HFFc6 (cell line): ENCODE results near the gene DNAJB4. TPM values are rescaled to one million over a fixed set of nuclear protein-coding genes. Genes with fewer than 3 reads are reported as not detected.

Source experiments
- DNase-seq: peaks from one replicate; pipeline ENCODE4 v3.0.0-alpha.2; 2018
- H3K27ac Mint-ChIP-seq: 2 replicates; pipeline ENCODE4 v1.8.0; 2020; ENCODE audit warnings: mild to moderate bottlenecking, mixed read lengths
- H3K27me3 Mint-ChIP-seq: 2 replicates; pipeline ENCODE4 v1.8.0; 2021; ENCODE audit warnings: mild to moderate bottlenecking, moderate library complexity, mixed read lengths; ENCODE audit not compliant: insufficient read depth
- H3K36me3 Mint-ChIP-seq: 2 replicates; pipeline ENCODE4 v1.8.0; 2021; ENCODE audit warnings: low read depth, mixed read lengths
- H3K4me1 Mint-ChIP-seq: 2 replicates; pipeline ENCODE4 v1.8.0; 2020; ENCODE audit warnings: low read depth, mixed read lengths
- H3K4me3 Mint-ChIP-seq: 2 replicates; pipeline ENCODE4 v1.8.0; 2020; ENCODE audit warnings: mild to moderate bottlenecking, moderate library complexity, mixed read lengths
- H3K9me3 Mint-ChIP-seq: 2 replicates; pipeline ENCODE4 v1.8.0; 2020; ENCODE audit warnings: mild to moderate bottlenecking, mixed read lengths
- CTCF ChIP-seq: fragments of 200-600 bp; sonication (generic); IDR thresholded peaks from 2 replicates; pipeline ENCODE4 v1.5.0; 2021; ENCODE audit warnings: antibody characterized with exemption, mild to moderate bottlenecking
- total RNA-seq, 6 experiments: library from RNA; stranded (reverse); fragmentation: NEBNext Ultra II Directional; extraction: Animal tissue kit (Norgen Biotek cat#: 25700); gene quantifications; 2 replicates in 1 of 6; 3 replicates in 5 of 6; pipeline ENCODE4 v1.2.3, GENCODE V29; 2021

DNAJB4 gene
- total RNA-seq, 6 experiments from 2014 or later, result 89.6 to 245 (median 99.0) TPM

DNA sequence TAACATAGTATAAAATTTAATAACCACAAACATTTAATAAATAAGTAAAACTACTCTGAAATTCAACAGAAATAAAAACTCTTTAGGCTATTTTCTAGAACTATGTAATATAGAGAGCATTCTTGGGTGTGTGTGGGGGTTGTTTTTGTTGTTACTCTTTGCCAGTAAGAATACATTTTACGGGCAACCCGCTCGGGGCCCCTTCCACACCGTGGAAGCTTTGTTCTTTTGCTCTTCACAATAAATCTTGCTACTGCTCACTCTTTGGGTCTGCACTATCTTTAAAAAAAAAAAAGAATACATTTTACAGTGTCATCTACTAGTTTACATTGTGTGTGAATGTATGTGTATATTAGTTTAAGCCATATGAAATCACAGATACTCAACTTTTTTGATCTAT, 25.1 kb downstream of the DNAJB4 start:
- H3K4me1 Mint-ChIP-seq, result 0 out of 2 replicates have a peak, but pooled peaks cover 6% of the 10 kb centered on the region
- DNase-seq, result no peak
- H3K4me3 Mint-ChIP-seq, result no peak overlapping the region
- no peaks in the 10 kb centered on the region for H3K27me3 Mint-ChIP-seq
- no peaks in the 10 kb centered on the region for H3K9me3 Mint-ChIP-seq
- no peaks in the 10 kb centered on the region for H3K36me3 Mint-ChIP-seq
- TF ChIP-seq CTCF, result no peak
- H3K27ac Mint-ChIP-seq, result no peak overlapping the region

DNA sequence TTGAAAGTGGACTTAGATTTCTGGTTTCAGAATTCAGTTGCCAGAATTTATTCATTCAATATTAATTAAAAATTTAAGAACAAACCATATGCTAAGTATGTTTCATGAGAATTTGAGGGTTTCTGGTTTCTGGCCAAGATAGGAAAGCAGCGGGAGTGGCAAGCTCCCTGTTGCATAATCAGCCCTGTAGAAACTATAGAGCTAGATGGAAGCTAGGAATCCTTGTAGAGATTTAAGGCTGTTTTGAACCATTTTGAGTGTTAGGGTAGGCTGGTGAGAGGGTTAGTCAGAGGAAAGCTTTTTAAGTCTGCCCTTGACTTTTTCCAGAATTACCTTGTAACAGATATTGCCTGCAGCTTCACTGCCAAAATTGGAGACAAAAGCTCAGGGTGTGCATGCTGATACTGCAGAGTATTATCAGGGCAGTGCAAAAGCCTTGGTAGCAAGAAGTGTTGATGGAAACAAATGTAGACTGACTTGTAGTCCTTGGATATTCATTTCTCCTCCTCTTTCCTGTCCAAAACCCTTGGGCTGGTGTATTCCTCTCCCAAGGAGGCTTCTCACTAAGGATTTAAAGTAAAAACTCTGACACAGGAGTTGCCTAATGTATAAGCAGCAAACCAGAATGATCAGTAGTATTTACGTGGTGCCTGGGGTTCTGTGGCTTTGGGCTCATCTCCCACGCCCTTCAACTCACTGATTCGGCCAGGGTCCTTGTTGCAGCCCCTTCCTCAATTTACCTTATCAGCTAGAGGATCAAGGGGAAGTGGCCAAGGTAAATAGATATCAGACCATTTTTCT, 28.5 kb downstream of the DNAJB4 start:
- no peak overlapping the region for H3K4me3 Mint-ChIP-seq
- no peak for TF ChIP-seq CTCF
- peaks cover 11% of the 10 kb centered on the region for H3K4me1 Mint-ChIP-seq
- H3K27ac Mint-ChIP-seq, result no peak overlapping the region
- H3K36me3 Mint-ChIP-seq, result no peaks in the 10 kb centered on the region
- no peaks in the 10 kb centered on the region for H3K27me3 Mint-ChIP-seq
- DNase-seq, result no peak
- H3K9me3 Mint-ChIP-seq, result no peaks in the 10 kb centered on the region

- Mint-ChIP-seq H3K27ac (no peak overlapping the region), H3K27me3 (peaks cover 1% of the 10 kb centered on the region; the same call in 1 of the 2 replicates), H3K4me1 (peaks cover 17% of the 10 kb centered on the region), H3K36me3 (no peaks in the 10 kb centered on the region), H3K4me3 (no peak overlapping the region), H3K9me3 (no peaks in the 10 kb centered on the region)
- no peak for TF ChIP-seq CTCF
- no peak for DNase-seq
Measured at GRCh38 chr1:78033797-78034172, 29.0 kb downstream of the DNAJB4 start.

DNA sequence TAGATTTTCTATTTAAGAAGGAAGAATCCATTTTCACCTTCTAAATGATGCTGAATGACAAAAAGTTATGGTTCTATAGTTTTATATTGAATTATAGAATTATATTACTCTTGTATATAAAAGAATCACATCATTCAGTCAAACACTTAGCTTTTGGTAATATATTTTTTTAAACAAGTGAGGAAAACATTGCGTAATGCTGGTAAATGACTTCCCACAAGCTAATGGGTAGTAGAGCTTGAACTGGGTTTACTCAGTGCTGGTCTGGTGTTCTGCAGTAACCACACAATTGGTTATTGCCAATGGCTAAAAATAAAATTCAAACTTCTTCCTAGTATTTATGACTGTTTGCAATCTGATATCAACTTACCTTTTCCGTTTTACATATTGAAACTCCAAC, 30.4 kb downstream of the DNAJB4 start:
- Mint-ChIP-seq H3K27ac (no peak overlapping the region), H3K4me3 (no peak overlapping the region), H3K4me1 (peaks cover 17% of the 10 kb centered on the region), H3K27me3 (peaks cover 1% of the 10 kb centered on the region; the same call in 1 of the 2 replicates), H3K36me3 (no peaks in the 10 kb centered on the region), H3K9me3 (no peaks in the 10 kb centered on the region)
- no peak for DNase-seq
- TF ChIP-seq CTCF, result no peak

- Mint-ChIP-seq H3K4me1 (peaks cover 26% of the 10 kb centered on the region), H3K27me3 (peaks cover 1% of the 10 kb centered on the region; the same call in 1 of the 2 replicates), H3K27ac (no peak overlapping the region), H3K9me3 (no peaks in the 10 kb centered on the region), H3K36me3 (no peaks in the 10 kb centered on the region), H3K4me3 (no peak overlapping the region)
- DNase-seq, result no peak
- TF ChIP-seq CTCF, result no peak
Measured at GRCh38 chr1:78036450-78036849, 31.7 kb downstream of the DNAJB4 start.
